Stimulated activated CD8-positive, alpha-beta memory T cell treated with anti-CD3 and anti-CD28 coated beads, Interleukin-4, amount 100 ng/mL, for 4 hours (primary cell): ENCODE data around the gene TMEM45A.
"Not testable (repeated sequence)": the region's sequence is repeated elsewhere in the genome, so short reads cannot be mapped to it uniquely, and the experiment has no call there.

ENCODE experiments used
- DNase-seq, 2 donors: peaks; one replicate each; pipeline ENCODE4 v3.0.0-alpha.2; 2020; ENCODE audit warnings: low read depth in 2 of 2, low spot score in 1 of 2

TMEM45A gene

DNA sequence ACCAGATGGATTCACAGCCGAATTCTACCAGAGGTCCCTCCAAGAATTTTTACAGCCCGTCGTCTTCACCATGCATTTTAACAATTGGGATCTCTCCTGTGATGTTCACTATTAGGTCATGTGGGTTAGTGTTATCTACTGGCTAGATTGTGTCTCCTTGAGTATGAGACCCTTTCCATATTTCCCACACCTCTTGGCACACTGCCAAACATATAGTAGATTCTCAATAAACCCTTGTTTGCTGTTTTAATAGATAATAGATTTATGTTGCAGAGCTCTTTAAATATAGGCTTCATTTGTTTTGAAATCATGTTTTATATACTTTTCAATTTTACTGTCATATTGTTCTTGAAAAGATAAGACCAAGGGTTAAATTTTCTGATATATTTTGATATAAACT, 82.1 kb downstream of the TMEM45A start:
- DNase-seq = no peak

DNA sequence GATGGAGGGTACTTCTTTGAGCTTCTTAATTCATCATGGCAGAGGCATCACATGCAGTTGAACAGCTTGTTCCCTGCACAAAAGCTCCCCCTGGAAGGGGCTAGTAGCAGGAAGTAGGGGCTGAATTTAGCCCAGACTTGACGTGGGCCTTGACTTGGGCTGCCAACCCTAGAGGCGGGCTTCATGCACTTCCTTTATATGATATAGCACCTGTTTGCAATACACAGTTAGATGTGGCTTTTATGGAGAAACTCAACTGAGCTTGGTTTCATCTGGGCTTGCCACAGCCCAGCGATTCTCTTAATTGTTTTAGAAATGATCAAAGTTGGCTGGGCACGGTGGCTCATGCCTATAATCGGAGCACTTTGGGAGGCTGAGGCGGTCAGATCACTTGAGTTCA, 83.3 kb downstream of the TMEM45A start:
- DNase-seq = no peak

DNA sequence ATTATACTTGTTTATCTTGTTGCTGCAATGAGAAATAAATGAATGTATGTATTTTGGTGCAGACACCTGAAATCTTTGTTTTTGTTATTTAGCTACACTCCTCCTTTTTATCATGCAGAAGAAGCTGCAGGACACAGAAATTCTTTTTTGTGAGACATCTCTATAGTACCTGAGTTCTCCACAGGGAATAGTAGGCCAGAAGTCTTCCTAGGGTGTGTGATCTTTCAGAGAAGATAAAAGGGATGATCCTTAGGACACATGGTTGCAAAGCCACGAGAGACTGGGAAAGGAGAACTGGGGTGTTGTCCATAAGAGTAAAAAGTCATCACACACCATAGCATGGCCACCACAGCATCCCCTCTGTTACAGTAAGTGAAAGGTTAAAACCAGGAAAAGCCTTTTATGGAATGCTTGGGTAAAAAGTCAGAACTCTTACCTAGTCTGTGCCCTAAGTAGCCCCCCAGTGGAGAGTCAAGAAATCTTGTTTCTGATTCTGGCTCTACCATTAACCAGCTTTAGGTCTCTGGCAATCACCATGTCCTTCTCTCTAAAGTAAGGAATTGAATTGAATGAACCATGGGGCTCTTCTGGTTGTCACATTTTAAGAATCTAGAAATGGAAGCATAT, 85.1 kb downstream of the TMEM45A start:
- DNase-seq = no peak

DNA sequence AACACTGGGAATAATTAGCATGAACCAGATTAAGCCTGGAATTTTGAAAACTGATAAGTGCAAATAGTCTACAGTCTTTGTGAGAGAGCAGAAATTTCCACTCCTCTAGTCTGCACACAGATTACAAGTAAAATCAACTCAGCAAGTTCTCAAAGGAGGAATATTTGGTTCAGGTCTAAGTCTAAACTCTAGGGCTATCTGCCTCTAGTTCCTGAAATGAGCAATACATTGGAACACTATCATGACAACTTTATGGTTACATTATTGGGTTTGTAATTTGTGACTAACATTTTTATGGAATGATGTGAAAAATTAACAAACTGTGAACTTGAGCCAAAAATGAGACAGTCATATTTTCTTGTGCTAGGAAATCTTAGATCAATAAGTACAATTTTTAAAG, 86.2 kb downstream of the TMEM45A start:
- no peak for DNase-seq

DNA sequence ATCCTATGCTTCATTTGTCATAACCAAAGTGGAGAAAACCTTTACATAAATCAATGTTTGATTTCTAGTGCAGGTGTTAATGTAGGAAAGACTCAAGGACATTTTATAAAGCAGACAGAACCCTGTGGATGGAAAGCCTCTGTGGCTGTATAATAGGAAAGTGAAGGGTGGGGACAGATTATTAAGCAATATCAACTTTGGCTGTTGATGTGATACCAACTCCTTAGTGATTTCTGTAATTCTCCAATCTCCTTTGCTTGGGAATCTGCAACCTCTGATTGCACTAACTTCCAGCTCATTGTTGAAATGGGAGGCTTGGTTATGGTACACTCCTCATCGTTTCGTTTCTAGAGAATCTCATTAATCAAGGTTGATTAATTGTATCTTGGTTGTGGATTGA, 87.7 kb downstream of the TMEM45A start:
- no peak for DNase-seq

DNA sequence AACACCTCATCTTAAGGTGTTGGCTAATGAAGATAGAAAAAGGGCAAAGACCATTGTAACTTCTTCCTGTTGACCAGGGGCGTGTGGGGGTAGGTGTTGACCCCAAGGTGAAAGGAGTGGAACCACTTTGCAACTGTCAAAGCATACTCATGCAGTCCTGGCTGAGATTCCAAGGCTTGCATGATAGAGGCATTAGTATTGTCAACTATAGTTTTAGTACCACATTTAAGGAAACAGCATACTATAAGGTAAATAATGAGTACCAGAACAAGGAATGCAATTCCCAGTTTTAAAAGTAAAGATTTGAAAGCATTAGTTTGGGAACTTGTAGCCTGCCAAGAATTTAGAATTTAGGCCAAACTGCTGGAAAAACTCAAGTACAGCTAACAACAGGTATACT, 89.2 kb downstream of the TMEM45A start:
- DNase-seq = no peak

DNA sequence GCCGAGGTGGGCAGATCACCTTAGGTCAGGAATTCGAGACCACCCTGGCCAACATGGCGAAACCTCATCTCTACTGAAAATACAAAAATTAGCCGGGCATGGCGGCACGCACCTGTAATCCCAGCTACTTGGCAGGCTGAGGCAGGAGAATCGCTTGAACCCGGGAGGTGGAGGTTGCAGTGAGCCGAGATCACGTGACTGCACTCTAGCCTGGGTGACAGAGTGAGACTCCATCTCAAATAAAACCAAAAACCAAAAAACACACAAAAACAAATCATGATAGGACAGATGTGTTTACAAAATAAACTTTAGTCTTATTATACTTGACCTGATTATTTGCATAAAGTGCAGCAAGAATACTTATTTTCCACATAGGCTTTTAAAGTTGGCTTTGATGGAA, 89.7 kb downstream of the TMEM45A start:
- DNase-seq = not testable (repeated sequence)

DNA sequence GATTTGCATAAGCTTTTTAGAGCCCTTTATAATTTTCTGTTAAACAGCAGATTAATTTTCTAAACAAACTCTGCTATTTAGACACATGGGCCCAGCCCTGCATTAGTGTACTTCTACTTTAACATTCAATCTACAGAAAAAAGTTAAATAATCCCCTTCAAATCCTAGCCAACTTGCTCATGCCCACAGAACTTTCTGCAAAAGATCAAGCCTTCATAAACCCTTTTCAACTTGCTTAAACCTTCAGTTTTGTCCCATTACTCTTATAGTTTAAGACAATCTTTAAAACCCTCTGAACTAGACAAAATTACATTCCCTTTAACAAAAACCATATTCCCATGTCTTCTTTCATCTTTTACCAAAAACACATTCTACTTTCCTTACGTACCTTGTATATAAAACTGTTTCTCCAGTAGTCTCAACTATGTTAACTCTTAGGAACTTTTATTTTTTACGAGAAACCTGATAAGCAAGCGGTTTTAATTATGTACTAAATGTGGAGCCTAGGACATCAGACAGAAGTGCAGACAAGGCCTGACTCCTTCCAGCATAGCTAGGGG, 91.8 kb downstream of the TMEM45A start:
- DNase-seq = no peak

DNA sequence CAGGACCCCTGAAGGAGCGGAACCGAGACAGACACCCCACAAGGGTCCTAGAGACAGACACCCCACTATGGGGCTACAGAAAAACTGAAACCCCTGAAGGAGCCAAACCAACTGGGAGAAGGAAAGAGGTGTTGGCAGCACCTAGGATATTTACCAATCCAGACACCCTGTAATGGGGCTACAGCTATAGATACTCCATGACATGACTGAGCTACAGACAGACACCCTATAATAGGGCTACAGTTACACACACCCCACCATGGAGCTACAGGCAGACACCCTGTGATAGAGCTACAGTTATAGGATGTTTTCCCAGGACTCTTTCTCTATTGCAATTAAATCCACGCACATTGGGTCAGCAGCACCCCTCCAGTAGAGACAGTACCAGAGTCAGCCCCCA, 94.4 kb downstream of the TMEM45A start:
- DNase-seq = no peak

DNA sequence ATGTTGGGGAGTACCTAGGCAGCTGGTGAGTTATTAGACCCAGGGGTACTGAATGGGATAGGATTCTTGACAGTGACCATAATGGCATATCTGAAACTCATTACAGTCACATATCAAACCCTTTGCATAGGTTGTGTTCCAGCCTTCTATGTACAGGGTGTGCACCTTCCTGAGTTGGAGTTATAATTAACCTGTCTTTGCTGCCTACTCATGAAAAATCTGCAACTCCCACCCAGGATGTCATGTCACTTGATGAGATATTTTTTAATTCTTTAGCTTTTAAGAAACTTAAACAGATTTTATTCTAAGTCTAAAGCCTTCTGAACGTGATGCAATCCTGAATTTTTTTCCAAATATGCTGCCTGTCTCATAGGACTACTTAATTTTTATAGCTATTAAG, 95.8 kb downstream of the TMEM45A start:
- no peak for DNase-seq

DNA sequence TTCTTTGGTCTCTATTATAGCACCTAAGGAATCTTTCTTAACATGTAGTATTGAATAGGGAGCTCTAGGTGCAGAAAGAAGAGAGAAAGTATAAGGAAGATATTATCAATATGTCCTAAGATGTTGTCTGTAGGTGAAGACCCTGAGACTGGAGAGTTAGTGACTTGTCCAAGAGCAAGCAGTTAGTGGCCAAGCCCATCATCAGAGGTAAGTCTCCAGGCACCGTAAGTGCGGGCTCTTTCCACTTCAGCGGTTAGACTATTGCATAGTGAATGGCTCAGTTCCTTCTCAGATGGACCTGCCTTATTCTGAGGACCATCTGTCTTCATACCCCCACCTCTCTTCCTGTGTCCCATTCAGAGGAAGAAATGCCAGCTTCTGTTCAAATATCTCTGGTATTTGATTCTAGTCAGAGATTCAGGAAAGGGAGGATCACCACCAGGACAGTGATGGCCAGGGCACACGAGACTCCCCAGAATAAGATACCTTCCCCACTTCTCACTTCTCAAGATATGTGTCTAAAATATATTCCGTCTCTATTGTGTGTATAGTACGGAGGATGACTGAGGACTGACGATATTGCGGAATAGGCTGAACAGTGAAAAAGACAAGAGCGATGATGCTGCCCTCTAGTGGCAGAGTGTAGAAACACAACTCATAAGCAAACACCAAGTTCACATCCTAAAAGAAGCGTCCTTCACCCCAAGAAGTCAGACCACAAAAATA, 97.9 kb downstream of the TMEM45A start:
- DNase-seq = peak; percentile 21

DNA sequence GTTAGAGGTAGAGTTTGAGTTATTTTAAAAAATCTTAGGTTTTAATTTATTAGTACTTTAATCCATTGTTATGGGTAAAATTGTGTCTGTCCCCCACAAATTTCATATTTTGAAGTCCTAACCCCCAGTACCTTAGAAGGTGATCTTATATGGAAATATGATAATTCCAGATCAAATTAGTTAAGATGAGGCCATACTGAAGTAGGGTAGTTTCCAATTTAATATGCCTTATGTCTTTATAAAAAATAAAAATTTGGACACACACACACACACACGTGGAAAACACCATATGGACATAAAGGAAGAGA, 98.4 kb downstream of the TMEM45A start:
- DNase-seq = no peak

DNA sequence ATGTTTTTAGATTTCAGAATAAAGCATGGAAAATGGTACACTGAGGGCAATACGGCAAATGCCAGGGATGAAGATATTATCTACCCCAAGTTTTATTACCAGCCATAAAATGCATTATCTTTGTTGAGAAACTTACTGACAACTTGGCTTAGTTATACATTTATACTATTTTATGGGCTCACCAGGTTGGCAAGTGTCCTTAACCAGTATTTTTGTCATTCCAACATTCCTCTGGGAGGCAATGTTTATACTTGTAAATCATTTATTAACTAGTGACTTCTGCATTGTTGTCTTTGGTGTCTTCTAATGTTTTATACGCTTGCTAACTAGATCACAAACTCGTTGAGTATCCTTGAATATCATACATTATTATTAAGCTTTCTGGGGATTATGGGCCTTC, 99.0 kb downstream of the TMEM45A start:
- DNase-seq = no peak

DNA sequence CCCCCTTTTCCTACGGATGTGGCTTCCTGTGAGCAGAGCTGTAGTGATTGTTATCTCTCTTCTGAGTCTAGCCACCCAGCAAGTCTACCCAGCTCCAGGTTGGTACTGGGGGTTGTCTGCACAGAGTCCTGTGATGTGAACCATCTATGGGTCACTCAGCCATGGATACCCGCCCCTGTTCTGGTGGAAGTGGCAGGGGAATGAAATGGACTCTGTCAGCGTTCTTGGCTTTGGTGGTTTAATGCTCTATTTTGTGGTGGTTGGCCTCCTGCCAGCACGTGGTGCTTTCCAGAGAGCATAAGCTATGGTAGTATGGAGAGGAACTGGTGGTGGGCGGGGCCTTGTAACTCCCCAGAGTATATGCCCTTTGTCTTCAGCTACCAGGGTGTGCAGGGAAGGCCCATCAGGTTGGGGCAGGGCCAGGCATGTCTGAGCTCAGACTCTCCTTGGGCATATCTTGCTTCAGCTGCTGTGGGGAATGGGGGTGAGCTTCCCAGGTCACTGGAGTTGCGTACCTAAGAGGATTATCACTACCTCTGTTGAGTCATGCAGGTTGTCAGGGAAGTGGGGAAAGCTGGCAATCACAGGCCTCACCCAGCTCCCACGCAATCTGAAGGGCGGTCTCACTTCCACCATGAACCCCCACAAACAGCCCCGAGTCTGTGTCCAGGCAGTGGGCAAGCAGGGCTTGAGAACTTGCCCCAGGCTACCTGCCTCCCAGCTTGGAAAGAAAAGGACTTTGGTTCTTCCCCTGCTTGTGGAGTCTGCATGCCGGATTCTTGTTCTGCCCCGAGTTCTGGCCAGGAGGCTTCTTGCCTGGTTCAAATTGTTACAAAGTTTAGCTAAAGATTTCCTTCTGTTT, 108.0 kb downstream of the TMEM45A start:
- no peak for DNase-seq

DNA sequence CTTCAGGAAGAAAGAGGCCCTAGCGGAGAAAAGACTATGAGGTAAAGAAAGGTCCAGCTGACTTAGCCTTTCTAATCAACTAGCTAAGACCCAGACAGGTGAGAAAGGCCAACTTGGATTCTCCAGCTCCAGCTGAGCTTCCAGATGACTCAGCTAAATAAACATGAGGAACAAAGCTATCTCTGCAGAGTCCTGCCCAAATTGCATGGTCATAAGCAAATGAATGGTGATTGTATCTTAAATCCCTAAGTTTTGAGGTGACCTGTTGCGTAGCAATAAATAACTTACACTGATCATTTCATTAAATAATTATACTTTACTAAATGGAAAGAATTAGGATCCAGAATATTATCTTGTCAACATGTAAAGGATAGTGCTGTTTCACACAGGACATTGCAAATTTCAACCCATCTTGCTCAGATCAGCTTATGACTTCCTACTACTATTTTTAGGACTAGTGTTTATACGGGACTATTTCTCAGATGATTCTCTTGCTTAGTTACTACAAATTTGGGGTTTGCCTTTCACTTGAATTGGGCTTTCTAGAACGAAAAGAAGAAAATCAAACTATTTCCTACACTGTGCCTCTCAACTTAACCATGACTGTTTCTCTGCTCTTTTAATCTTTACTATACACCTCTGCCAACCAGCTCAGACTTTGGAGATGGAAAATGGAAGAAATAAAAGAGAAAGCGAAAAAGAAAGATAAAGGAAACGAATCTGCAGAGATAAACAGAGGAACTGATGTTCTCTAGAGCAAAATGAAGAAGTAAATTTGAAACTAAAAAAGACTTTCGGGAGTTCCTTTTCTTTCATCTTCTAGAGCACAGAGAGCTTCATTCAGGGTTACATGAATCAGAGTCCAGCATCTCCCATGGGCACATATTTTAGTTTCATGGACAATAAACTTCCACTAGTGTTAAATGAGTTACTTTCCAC, 110.4 kb downstream of the TMEM45A start:
- no peak for DNase-seq

DNA sequence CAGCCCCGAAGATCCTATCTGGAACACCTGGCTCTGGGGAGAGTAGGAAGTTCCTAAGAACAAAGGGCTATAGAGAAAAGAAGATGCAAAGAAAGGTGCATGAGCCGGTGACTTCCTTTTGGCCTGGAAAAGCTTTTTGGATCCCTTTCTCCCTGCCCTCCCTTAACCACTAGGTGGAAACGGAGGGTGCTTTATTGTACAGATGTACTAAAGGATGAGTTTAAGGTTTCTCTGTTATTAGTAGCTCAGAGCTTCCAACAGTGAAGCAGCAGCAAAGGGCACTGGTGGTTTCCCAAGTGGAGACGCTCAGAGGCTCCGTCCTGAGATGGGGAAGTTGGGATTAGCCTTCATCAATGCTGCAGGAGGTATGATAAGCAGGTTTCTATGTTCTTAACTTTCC, 111.0 kb downstream of the TMEM45A start:
- no peak for DNase-seq

DNA sequence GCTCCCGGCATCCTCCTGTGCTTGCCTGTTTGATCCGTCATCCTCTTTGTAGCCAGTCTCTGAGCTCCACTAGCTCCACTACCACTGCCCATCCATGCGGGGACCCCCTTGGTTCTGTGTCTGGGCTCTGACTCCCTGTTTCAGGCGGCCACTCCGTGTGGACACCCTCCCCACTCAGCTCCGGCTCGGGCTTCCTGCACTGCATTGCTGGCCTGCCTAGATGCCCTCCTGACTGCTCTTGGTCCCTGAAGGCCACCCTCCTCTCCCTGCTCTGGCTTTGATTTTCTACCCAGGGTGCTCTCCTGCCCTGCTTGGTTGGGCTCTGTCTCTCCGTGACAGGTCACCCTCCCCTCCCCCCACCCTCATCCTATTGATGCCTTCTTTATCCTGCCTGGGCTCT, 112.9 kb downstream of the TMEM45A start:
- DNase-seq = no peak

DNA sequence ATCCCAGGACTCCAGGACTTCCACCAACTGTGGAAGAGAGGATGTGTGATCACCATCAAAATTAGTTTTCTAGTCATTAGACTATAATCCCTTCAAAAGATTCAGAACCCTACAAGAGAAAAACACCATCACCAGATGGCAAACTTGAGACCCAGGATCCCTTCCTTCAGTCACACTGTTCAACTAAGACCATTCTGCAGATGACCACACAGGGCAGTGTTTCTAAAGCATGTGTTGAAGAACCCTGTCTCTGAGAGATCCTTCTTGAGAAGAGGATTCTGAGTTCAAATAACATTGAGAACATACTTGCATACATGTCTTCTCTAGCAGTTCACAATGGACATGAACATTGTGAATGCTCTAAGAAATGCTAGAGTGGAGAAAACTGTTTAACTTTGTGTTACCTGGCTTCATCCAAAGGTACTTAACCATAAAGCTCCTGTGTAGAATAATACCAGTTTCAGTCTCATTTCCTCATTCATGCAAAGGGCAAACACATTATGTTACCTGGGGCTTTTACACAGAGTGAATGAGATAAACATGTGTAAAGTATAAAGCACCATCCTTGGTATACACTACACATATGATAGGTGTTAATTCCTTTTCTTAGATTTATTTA, 114.6 kb downstream of the TMEM45A start:
- no peak for DNase-seq

DNA sequence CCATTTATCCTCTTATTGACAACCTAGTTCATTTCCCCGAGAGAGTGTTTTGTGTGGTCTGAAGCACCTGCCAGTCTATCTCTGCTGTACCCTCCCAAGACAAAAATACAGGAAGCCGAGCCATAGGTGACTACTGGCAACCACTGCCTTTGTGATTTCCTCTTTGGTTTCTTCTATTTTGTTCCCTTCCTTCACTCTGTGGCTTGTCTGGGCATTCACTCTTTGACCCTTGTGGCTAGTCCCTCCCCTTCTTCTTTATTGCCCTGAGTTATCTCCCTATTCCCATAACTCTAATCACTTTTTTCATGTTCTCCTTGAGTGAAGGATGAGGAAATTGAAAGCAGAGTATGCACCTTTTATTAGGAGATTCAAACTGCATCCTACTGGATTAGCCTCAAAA, 116.9 kb downstream of the TMEM45A start, which contains the start of gene ADGRG7:
Gene ADGRG7 (plus strand): TSS at position 297 of the 400 bp plus-strand sequence. CDS start 256 bp downstream, outside the sequence.
- DNase-seq = no peak

DNA sequence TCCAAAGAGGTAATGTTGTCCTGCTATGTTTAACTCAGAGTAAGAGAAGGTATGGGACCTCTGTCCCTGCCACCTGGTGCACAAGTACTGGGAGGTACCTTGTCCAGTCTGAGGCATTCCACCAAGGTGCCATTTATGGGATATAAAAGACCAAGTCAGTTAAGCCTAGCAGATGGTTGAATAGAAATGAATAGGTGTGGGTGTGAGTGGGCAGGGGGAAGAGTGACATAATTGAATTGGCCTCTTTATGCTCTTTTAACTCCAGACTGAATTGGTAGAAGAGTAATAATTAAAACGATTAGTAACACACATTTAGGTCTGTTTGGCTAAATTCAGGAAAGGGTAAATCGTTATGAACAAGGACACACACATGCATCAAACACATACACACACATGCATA, 117.5 kb downstream of the TMEM45A start:
- DNase-seq = no peak
